GM19193 (cell line): ENCODE data around the gene ADIPOQ.
A peak's percentile ranks its signal among the peaks of the same experiment; 100 is the strongest.

Experiments
- POLR2A ChIP-seq: IDR thresholded peaks from 4 replicates; pipeline ENCODE4 v1.6.1; 2011; ENCODE audit not compliant: insufficient read depth, insufficient read length; ENCODE audit errors: extremely low read depth

Gene ADIPOQ

DNA sequence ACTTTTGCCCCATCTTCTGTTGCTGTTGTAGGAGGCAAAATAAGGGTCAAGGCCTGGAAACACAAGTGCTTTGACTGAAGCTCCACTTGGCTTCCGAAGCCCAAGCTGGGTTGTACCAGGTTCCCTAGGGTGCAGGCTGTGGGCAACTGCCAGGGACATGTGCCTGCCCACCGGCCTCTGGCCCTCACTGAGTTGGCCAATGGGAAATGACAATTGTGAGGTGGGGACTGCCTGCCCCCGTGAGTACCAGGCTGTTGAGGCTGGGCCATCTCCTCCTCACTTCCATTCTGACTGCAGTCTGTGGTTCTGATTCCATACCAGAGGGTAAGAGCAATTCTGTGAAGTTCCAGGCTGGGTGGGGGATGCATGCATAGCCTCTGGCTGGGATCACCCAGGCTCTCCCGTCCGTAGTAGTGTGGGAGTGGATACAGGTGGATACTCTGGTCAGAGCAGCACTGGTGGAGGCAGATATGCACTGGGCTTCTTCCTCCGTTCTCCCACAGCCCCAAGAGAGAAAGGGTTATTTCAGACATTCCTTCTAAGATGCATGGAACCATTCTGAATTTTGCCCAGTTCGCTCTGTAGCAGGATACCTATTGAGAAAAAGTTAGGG lies at the start of gene ADIPOQ:
ADIPOQ (plus strand) TSS at position 285 of the 613 bp plus-strand sequence. CDS start 10,349 bp downstream, outside the sequence.
- no peak for TF ChIP-seq POLR2A

DNA sequence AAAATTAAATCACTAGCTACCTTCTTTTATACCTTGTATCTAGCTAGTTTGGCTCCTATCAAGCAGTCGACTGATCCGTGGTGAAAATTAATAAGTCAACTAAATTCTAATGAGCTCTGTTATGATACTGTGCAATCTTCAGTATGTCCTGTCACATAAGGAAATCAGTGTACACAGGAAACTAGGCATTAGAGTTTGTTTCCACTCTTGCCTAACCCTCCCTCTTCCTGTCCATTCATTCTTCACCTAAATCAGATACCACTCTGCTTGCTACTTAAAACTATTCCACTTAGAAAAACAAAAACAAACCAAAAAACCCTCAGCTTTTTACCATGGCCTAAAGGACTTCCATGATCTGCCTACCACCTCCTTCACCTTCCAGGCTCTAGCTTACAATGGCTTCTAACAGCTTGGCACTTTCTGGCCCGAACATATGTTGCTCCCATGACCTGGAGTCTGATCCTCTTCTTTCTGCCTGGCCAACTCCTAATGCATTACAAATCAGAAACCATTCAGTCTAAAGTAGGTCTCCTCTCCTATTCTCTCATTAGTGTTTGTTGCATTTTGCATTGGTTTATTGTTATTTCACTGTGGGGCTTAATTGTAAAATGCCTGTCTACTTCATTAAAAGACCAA lies 44.2 kb upstream of the ADIPOQ start:
- no peak for TF ChIP-seq POLR2A

DNA sequence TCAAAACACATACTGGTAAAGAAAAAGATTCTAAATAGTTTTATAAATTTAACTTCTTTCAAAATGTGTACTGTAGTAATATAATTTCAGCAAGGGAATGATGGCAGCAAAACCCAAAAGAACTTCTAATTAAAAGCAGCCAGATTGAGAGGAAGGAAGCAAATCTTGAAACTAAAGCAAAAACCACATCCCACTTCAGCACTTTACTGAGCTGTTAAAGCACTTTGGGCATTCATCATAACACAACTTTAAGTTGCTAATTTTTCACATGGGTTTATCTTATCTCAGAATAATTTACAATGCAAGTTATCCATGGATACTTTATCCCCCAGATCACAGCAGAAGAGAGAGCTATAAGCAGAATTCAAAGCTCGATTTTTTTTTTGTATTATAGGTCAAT lies 42.2 kb upstream of the ADIPOQ start:
- no peak for TF ChIP-seq POLR2A

DNA sequence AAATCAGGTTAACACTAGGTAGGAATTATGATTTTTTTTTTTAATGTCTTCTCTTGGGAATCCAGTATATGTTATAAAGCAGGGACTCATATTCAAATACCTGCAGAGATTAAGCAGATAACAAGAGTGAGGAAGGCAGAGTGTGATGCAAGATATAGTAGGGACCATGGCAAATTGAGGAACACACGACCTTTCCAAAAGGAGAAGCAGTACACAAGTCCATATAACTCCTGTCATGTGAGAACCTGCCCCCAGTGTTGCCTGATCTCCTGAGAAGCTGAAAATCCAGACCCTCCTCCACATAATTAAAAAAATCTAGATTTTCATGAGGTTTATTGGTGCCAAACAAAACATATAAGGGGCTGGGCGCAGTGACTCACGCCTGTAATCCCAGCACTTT lies 39.8 kb upstream of the ADIPOQ start:
- no peak for TF ChIP-seq POLR2A

DNA sequence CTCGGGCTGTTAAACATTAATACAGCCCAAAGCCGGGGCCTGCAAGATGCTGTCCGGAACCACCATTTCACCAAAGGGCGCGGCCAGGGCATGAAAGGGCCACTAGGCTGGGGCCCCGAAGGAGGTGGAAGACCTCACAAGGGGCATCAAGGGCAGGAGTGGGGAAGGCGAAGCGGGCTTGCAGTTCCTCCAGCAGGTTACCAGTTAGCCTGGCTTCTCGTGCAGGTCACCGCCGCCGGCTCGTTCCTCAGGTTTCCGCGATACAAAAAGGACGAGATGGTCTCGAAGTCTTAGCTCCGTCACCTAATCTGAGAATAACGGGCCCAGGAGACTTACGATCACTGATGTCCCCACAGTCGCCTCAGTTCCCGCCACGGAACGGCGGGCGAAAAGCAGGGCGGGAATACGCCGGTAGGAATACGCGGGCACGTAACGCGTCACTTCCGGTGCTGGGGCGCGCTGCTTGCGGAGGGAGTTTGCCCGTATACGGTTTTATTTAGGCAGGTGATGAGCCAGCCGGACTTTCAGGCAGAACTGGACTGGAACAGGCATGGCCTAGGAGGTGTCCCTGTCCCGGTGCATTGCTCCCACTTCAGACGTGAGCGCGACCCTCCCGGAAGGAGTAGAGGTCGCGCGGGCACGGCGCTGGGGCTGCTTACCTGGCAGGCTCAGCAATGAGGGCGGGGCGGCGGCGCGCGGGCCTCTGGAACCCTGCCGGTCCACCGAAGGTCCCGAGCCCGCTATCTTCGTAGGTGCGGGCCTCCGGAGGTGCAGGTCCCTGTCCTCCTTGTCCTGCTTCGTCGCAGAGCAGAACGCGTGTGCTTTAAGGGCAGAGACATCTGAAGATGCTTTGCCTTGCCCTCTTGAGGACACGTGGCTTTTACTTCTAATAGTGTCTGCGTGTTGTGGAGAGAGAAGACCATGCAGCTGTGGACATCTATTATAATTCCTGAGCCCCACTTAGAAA lies 36.1 kb upstream of the ADIPOQ start, which contains the start of gene RFC4:
RFC4 (minus strand) TSS at position 394 of the 967 bp plus-strand sequence. CDS start 1,769 bp downstream, outside the sequence.
- TF ChIP-seq POLR2A: peak; percentile 90

DNA sequence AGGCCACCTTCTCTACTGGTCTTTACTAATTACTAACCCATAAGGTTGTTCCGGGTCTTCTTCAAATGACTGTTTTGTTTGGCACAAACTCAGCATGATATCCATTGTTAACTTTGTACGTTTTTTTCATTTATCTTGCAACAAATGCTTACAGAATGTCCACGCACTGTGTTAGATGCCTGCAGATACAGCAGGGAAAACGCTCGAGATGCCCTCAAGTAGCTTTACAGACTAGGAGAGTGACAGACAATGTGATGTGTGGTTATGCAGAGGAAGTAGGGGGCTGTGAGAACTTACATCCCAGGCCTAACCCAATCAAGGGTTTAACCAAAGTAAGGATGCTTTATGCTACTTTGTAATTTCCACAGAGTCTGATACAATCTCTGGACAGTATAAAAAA lies 35.3 kb upstream of the ADIPOQ start:
- TF ChIP-seq POLR2A: no peak

DNA sequence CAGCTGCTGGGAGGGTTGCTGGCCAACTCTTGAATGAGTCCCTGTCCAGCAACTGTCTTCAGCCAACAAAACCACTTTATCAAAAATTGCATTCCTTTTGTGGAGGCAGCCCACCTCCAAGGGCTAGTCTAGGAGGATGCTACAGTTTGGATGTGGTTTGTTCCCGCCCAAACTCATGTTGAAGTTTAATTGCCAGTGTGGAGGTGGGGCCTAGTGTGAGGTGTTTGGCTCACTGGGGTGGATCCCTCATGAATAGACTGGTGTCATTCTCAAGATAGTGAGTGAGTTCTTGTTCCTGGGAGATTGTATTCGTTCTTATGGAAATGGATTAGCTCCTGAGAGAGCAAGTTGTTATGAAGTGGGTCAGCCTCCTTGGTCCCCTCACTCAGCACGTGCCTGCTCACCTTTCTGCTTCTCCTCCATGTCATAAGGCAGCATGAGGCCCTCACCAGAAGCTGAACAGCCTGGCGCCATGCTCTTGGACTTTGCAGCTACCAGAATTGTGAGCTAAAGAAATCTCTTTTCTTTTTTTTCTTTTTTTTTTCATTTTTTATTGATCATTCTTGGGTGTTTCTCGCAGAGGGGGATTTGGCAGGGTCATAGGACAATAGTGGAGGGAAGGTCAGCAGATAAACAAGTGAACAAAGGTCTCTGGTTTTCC lies 32.0 kb upstream of the ADIPOQ start:
- TF ChIP-seq POLR2A: no peak

DNA sequence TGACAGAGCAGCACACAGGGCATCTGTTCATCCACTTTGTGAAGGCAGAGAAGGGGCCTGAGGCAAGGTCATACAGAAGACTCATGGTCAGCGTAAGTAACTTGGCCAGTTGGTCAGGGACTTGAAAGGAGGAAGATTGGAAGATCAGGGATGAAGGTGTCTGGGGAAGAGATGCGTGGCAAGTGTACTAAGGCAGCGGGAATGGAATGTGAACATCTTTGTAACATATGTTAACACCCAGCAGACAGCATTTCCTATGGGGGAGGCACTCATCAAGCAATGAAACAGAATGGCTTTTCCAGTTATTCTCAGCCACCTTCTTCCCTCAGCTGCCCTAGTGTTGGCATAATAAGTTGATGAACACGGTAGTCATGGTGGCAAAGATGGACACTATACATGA lies 28.4 kb upstream of the ADIPOQ start:
- TF ChIP-seq POLR2A: no peak

DNA sequence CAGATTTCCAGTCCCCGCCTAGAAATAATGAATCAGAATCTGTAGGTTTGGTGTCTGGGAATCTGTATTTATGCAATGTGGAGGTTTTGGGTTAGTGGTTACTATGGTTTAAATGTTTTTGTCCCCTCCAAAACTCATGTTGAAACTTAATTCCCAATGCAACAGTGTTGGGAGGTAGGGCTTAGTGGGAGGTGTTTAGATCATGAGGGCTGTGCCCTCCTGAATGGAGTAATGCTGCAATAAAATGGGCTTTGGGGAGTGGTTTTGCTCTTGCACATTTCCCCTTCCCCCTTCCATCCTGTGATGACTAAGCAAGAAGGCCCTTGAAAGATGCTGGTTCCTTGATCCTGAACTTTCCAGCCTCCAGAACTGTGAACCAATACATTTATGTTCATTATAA lies 27.1 kb upstream of the ADIPOQ start:
- no peak for TF ChIP-seq POLR2A

DNA sequence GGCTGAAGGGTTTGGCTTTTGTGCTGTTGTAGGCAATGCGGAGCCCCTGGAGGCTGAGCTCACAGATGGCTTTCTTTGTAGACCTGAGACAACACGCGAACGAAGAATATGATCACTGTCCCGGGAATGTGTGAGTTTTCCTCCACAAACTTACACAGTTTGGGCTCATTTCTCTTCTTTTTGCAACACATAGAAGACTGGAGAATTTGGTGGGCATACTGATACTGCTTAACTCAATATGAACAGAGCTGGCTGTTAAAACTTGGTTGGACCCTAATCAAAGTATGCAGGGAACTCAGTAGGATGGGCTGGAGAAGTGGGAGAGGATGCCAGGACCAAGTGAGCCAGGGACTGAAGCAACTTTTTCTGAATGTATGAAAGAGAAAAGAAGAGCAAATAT lies 24.0 kb upstream of the ADIPOQ start:
- TF ChIP-seq POLR2A: no peak

DNA sequence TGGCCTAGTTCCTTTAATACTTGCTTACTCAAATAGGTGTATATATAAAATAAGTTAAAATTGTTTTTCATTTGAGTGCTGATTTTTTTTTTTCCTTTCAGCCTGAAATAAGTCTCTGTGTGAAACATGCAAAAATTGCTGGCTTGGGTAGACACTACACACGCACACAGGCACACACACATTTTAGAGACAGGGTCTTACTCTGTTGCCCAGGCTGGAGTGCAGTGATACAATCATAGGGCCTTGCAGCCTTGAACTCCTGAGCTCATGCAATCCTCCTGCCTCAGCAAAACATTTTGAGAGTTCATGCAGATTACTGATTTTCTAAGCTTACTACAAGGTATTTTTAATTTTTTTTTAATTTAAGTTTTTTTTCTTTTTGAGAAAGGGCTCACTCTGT lies 23.6 kb upstream of the ADIPOQ start:
- no peak for TF ChIP-seq POLR2A

DNA sequence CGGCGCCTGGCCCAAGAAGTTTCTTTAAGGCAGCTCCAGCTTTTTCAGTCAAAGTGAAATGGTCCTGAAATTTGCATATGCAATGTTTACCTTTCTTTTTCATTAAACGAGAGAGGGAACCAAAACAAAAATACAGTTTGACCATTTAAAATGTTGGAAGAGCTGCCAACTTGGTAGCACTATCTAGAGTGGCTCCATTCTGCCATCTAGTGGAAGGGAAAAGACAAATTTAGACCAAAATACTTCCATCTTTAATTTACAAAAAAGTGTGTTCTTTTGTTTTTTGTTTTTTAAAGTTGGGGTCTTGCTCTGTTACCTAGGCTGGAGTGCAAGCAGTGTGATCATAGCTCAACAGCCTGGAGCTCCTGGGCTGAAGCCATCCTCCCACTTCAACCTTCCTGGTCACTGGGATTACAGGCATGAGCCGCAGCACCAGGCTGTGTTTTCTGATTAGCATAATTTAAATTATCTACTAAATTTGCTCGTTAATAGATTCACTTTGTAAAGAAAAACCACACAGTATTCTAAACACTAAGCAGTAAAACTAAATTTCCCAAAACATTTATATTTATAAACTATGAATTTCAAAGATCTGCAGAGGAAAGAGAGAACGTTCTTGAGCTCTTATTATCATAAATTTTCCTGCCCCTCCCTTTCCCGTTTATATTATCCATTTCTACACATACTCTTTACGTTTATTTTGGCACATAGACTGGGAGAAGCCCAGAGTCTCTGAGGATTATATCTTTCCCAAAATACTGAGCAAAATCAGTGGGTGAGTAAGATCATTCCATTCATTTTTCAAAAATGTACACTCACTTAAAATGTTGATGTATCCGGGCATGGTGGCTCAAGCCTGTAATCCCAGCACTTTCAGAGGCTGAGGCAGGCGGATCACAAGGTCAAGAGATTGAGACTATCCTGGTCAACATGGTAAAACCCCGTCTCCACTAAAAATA lies 20.8 kb upstream of the ADIPOQ start:
- TF ChIP-seq POLR2A: no peak

DNA sequence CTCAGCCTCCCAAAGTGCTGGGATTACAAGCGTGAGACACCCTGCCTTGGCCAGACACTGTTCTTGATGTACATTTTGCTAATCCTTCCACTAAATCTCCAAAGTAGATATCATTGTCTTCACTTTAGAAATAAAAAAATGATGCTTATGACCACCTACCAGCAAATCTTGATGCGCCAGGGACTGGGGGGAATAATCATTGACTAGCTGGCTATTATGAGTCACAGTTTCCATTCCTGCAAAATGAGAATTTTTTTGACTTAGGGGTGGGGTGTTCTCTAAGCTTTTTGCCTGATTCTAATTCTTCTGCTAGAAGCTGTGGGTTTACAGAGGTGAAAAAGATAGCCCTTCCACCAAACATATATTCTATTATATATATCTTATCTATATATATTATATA lies 19.1 kb upstream of the ADIPOQ start:
- TF ChIP-seq POLR2A: no peak

DNA sequence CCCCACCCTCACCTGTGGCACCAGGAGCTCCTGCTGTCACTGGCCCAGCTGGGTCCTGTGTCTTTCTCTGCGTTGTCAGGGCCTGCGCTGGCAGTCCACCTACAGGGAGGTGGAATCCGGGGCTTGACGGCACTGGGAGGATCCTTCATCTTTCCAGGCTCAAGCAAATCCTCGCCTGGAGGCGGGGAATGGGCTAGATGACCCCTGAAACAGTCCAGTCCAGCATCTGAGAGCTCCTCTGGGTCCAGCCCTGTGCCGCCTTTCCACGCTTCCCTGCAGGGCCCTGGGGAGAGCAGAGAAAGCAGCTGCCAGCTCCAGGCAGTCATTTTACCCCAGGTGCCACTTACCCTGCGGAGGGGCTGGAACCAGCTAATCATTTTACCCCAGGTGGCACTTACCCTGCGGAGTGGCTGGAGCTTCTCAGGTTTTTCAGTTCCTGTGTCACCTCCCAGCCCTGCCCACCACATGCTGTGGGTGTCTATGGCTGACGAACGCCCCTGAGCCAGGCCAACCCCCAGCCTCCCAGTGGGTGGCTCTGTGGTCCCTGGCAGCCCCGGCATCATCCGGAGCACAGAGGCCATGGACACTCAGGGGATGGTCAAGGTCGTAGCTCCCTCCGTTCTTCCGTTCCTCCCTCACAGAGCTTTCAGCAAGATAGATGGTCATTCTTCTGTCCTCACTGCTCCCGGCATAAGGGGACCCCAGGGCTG lies 17.9 kb upstream of the ADIPOQ start:
- TF ChIP-seq POLR2A: no peak

DNA sequence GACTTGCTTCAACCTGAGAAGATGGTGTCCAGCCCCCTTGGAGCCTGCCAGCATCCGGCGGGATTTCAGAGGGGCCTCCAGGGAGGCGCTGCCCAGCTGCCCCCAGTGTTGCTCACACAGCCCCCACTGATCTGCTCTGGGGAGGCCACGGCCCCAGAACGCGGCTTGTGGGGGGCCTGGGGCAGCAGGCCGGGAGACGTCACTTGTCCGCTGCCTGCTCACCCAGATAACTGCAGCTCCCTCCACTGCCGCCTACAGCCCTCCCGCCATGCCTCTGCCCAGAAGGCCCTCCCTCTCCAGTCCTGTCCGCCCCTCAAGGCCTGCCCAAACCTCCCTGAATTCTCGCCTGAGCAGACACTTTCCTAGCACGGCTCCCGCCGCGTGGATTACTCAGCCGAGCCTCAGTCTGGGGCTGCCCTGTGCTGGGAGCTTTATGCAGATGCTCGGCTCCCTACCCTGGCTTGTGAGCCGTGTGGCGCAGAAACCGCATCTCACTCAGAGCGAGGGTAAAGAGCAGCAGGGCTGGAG lies 17.2 kb upstream of the ADIPOQ start:
- no peak for TF ChIP-seq POLR2A
